Measurements from ENCODE around the gene LCN12. TPM values are rescaled to one million over a fixed set of nuclear protein-coding genes. Genes with fewer than 3 reads are reported as not detected.

The LCN12 gene
- total RNA-seq: 10 to 100 TPM in 1 of 2 donors, 1 to 10 TPM in 1; 7.0 to 11.9 TPM
- long read RNA-seq, partial matches to known transcripts: 0 of 4 reads
- long read RNA-seq, other reads (novel, unspliced or antisense): 2 of 4 reads

GRCh38 chr9:136951541-136952320 lies at the start of gene LCN12:
LCN12 (plus strand) TSS chr9:136952273; CDS start chr9:136952328, 55 bp downstream.
- DNase-seq (peak; percentile 19), ATAC-seq (no peak)
- intact Hi-C loops (cut with DNase I): no loop called here

- ATAC-seq (peak in 1 of 2 donors; percentile 55), DNase-seq (peak; percentile 58)
- intact Hi-C loops (cut with DNase I): no loop called here
These were observed 49.0 kb upstream of the LCN12 start for GRCh38 chr9:136903041-136903554.

GRCh38 chr9:136906266-136906665 lies 45.8 kb upstream of the LCN12 start:
- ATAC-seq: no peak
- intact Hi-C loops (cut with DNase I): no loop called here

GRCh38 chr9:136907011-136907914 lies 44.8 kb upstream of the LCN12 start:
- DNase-seq (no peak), ATAC-seq (no peak)
- intact Hi-C loops (cut with DNase I): no loop called here

More at GRCh38 chr9:136906266-136906665, 45.8 kb upstream of the LCN12 start:
- no peak for DNase-seq

- intact Hi-C loops (cut with DNase I): no loop called here
- DNase-seq: no peak
- ATAC-seq: no peak
These were observed 41.7 kb upstream of the LCN12 start for GRCh38 chr9:136910197-136910900.

GRCh38 chr9:136910901-136911245 lies 41.2 kb upstream of the LCN12 start:
- intact Hi-C loops (cut with DNase I): no loop called here
- ATAC-seq: no peak
- no peak for DNase-seq

GRCh38 chr9:136913701-136914438 lies 38.2 kb upstream of the LCN12 start:
- intact Hi-C loops (cut with DNase I): no loop called here
- DNase-seq (no peak), ATAC-seq (no peak)

- no peak for DNase-seq
- intact Hi-C loops (cut with DNase I): no loop called here
- ATAC-seq: no peak
These were observed 36.3 kb upstream of the LCN12 start for GRCh38 chr9:136915632-136916329.

GRCh38 chr9:136916330-136917184 lies 35.5 kb upstream of the LCN12 start:
- DNase-seq: no peak
- intact Hi-C loops (cut with DNase I): no loop called here
- ATAC-seq: no peak

GRCh38 chr9:136917902-136918301 lies 34.2 kb upstream of the LCN12 start:
- no peak for DNase-seq
- intact Hi-C loops (cut with DNase I): no loop called here
- ATAC-seq: no peak

GRCh38 chr9:136920069-136920468 lies 32.0 kb upstream of the LCN12 start:
- ATAC-seq (no peak), DNase-seq (no peak)
- intact Hi-C loops (cut with DNase I): loop anchor here in 1 of 2 donors (10.0 kb wide), 1 partner anchor 55 kb away; the partner anchor contains the start of gene EDF1

GRCh38 chr9:136920734-136921231 lies 31.3 kb upstream of the LCN12 start:
- intact Hi-C loops (cut with DNase I): loop anchor here in 1 of 2 donors (10.0 kb wide), 1 partner anchor 56 kb away; the partner anchor contains the start of gene EDF1
- ATAC-seq: no peak
- DNase-seq: no peak

- ATAC-seq (peak; percentile 28 to 44), DNase-seq (no peak)
- intact Hi-C loops (cut with DNase I): loop anchor here in 1 of 2 donors (10.0 kb wide), 1 partner anchor 57 kb away; the partner anchor contains the start of gene EDF1
These were observed 30.8 kb upstream of the LCN12 start for GRCh38 chr9:136921307-136921706.

GRCh38 chr9:136921718-136922117 lies 30.4 kb upstream of the LCN12 start:
- ATAC-seq (peak; percentile 60 to 64), DNase-seq (no peak)
- intact Hi-C loops (cut with DNase I): loop anchor here in 1 of 2 donors (10.0 kb wide), 1 partner anchor 57 kb away; the partner anchor contains the start of gene EDF1

GRCh38 chr9:136922540-136922939 lies 29.5 kb upstream of the LCN12 start:
- intact Hi-C loops (cut with DNase I): loop anchor here in 1 of 2 donors (10.0 kb wide), 1 partner anchor 58 kb away; the partner anchor contains the start of gene EDF1
- DNase-seq (no peak), ATAC-seq (no peak)

- ATAC-seq: no peak
- no peak for DNase-seq
- intact Hi-C loops (cut with DNase I): loop anchor here in 1 of 2 donors (10.0 kb wide), 1 partner anchor 59 kb away; the partner anchor contains the start of gene EDF1
These were observed 28.2 kb upstream of the LCN12 start for GRCh38 chr9:136923881-136924280.
